ENCODE results near the gene NUF2.

Gene NUF2

GRCh38 chr1:163388970-163389369 is 67.2 kb downstream of the NUF2 start:
- DNase-seq, result no peak

DNA sequence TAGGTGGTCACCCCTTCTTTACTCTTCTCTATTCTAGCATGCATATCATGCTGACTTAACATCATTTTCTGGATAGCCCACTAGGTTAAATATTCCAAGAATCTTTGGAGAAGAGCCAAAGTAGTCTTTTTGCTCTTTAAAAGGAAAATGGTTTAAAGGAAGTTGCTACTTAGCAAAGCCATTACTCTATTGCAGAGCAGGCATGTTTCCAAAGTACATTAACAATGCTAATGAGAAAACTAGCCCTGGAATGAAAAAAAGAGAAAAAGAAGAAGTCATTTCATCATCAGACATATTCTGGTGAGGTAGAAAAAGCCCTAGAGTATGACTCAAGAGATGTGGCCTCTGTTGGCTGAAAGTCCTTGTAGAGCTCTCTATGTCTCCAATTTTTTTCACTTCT is 74.0 kb downstream of the NUF2 start:
- DNase-seq, result no peak
- intact Hi-C loops (cut with DNase I), result no loop called here

More at GRCh38 chr1:163388970-163389369, 67.2 kb downstream of the NUF2 start:
- intact Hi-C loops (cut with DNase I), result no loop called here

DNA sequence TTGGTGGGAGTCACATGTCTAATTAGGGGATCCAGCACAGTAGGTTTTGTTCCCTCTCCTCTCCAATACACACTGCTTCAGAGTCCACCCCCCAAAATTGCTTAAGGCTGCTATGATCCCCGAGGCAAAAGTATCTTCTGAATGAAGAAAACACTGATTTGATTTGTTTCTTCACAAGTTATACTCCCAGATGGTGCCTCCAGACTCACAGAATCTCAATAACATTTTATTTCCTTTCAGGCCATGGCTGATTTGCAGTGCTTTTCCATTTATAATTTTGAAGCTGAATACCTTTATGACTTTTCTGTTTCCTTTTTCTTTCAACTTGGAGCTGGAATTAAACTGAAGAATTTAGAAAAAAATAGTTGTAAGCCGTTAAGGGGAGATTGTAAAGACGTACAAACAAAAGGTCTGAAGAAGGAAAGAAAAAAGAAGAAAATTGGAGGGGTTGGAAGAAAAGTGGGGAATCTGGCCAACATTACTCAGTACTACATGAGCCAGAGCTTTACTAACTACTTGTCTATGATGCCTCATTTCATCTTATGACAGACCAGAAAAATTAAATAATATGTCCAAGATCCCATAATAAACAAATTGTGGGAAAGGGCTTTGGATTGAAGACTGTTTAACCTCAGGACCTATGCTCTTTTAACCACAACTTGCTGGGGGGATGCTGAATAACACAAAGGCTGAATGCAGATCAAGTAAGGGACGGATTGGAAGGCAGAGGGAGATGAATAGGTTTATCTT is 75.9 kb downstream of the NUF2 start:
- DNase-seq, result no peak
- intact Hi-C loops (cut with DNase I), result no loop called here

- no peak for DNase-seq
- intact Hi-C loops (cut with DNase I), result no loop called here
Observed at GRCh38 chr1:163399001-163399400, 77.2 kb downstream of the NUF2 start.

- DNase-seq, result peak in 38 of 42 donors; percentile 5 to 80 (median 42)
- intact Hi-C loops (cut with DNase I), result no loop called here
Observed at GRCh38 chr1:163399976-163400601, 78.3 kb downstream of the NUF2 start.

- intact Hi-C loops (cut with DNase I), result no loop called here
Observed at GRCh38 chr1:163401211-163401610, 79.5 kb downstream of the NUF2 start.

More at GRCh38 chr1:163401211-163401610, 79.5 kb downstream of the NUF2 start:
- DNase-seq, result no peak
